ENCODE measurements around the gene SLC39A8.

GRCh38 chr4:102259702-102260101 is 85.6 kb downstream of the SLC39A8 start:
- TF ChIP-seq CTCF (IDR thresholded peaks at IDR 0.05) (no peak), POLR2A (IDR thresholded peaks at IDR 0.05) (no peak)

Measured in uterus (tissue), 2 donors.